ENCODE results near the gene COL21A1.
"Not testable (repeated sequence)": the region's sequence is repeated elsewhere in the genome, so short reads cannot be mapped to it uniquely, and the experiment has no call there.

The COL21A1 gene

GRCh38 chr6:56246881-56247653 lies at the start of gene COL21A1:
TSS of gene COL21A1 (minus strand) at chr6:56247580. CDS start at chr6:56182618, 64,962 bp downstream.
- no peak for DNase-seq (ENCODE audit: low read depth)

- no peak for DNase-seq (ENCODE audit: low read depth)
These were observed 46.4 kb upstream of the COL21A1 start for GRCh38 chr6:56293781-56294180.

- DNase-seq (ENCODE audit: low read depth), result no peak
These were observed 45.3 kb upstream of the COL21A1 start for GRCh38 chr6:56292505-56293181.

- no peak for DNase-seq (ENCODE audit: low read depth)
These were observed 44.0 kb upstream of the COL21A1 start for GRCh38 chr6:56291302-56291917.

GRCh38 chr6:56289721-56290120 lies 42.3 kb upstream of the COL21A1 start:
- DNase-seq (ENCODE audit: low read depth), result no peak

- DNase-seq (ENCODE audit: low read depth), result no peak
These were observed 41.0 kb upstream of the COL21A1 start for GRCh38 chr6:56288347-56288746.

GRCh38 chr6:56282391-56282790 lies 35.0 kb upstream of the COL21A1 start:
- no peak for DNase-seq (ENCODE audit: low read depth)

- no peak for DNase-seq (ENCODE audit: low read depth)
These were observed 32.7 kb upstream of the COL21A1 start for GRCh38 chr6:56280126-56280525.

- DNase-seq (ENCODE audit: low read depth), result peak; percentile 63
These were observed 32.1 kb upstream of the COL21A1 start for GRCh38 chr6:56279331-56280080.

GRCh38 chr6:56278171-56278591 lies 30.8 kb upstream of the COL21A1 start:
- DNase-seq (ENCODE audit: low read depth), result no peak

- DNase-seq (ENCODE audit: low read depth), result no peak
These were observed 23.5 kb upstream of the COL21A1 start for GRCh38 chr6:56270812-56271441.

GRCh38 chr6:56268266-56268665 lies 20.9 kb upstream of the COL21A1 start:
- no peak for DNase-seq (ENCODE audit: low read depth)

- no peak for DNase-seq (ENCODE audit: low read depth)
These were observed 18.6 kb upstream of the COL21A1 start for GRCh38 chr6:56266011-56266410.

- DNase-seq (ENCODE audit: low read depth), result no peak
These were observed 16.4 kb upstream of the COL21A1 start for GRCh38 chr6:56263596-56264315.

- not testable (repeated sequence) for DNase-seq (ENCODE audit: low read depth)
These were observed 13.2 kb upstream of the COL21A1 start for GRCh38 chr6:56260593-56260992.

- no peak for DNase-seq (ENCODE audit: low read depth)
These were observed 12.1 kb upstream of the COL21A1 start for GRCh38 chr6:56259234-56260077.

- no peak for DNase-seq (ENCODE audit: low read depth)
These were observed 8.0 kb upstream of the COL21A1 start for GRCh38 chr6:56255349-56255748.

- no peak for DNase-seq (ENCODE audit: low read depth)
These were observed 2.9 kb upstream of the COL21A1 start for GRCh38 chr6:56250266-56250665.

GRCh38 chr6:56247654-56248122 lies 308 bp upstream of the COL21A1 start:
- DNase-seq (ENCODE audit: low read depth), result no peak

GRCh38 chr6:56246541-56246880 lies 869 bp downstream of the COL21A1 start:
- no peak for DNase-seq (ENCODE audit: low read depth)
